HG03097 (cell line): ENCODE results near the gene NFATC4.
A peak's percentile ranks its signal among the peaks of the same experiment; 100 is the strongest.
"Not testable (repeated sequence)": the region's sequence is repeated elsewhere in the genome, so short reads cannot be mapped to it uniquely, and the experiment has no call there.

Experiments used
- ATAC-seq: cut with Tn5 transposase; IDR thresholded peaks from one replicate; pipeline ENCODE4 v1.9.1; 2021; ENCODE audit not compliant: unreplicated experiment, low FRiP score

The NFATC4 gene

GRCh38 chr14:24366721-24367513, 1.1 kb upstream of the NFATC4 start:
- peak; percentile 67 for ATAC-seq

GRCh38 chr14:24368212-24368561, 203 bp downstream of the NFATC4 start:
- ATAC-seq, result no peak

GRCh38 chr14:24368562-24369252, 723 bp downstream of the NFATC4 start:
- ATAC-seq, result no peak

GRCh38 chr14:24369463-24369862, 1.5 kb downstream of the NFATC4 start:
- ATAC-seq, result no peak

- ATAC-seq, result no peak
Observed at GRCh38 chr14:24369907-24370687, 2.1 kb downstream of the NFATC4 start.

- ATAC-seq, result no peak
Observed at GRCh38 chr14:24370748-24371147, 2.8 kb downstream of the NFATC4 start.

- ATAC-seq, result not testable (repeated sequence)
Observed at GRCh38 chr14:24371605-24372004, 3.6 kb downstream of the NFATC4 start.

- no peak for ATAC-seq
Observed at GRCh38 chr14:24372701-24373416, 4.9 kb downstream of the NFATC4 start.

GRCh38 chr14:24376448-24377070, 8.6 kb downstream of the NFATC4 start:
- no peak for ATAC-seq

- no peak for ATAC-seq
Observed at GRCh38 chr14:24377126-24377525, 9.1 kb downstream of the NFATC4 start.

GRCh38 chr14:24377657-24378056, 9.7 kb downstream of the NFATC4 start:
- ATAC-seq, result no peak

GRCh38 chr14:24378327-24378726, 10.3 kb downstream of the NFATC4 start:
- ATAC-seq, result no peak

GRCh38 chr14:24378981-24379906, 11.3 kb downstream of the NFATC4 start:
- no peak for ATAC-seq

- no peak for ATAC-seq
Observed at GRCh38 chr14:24379907-24380730, 12.1 kb downstream of the NFATC4 start.

GRCh38 chr14:24381363-24382063, 13.5 kb downstream of the NFATC4 start:
- no peak for ATAC-seq

- ATAC-seq, result no peak
Observed at GRCh38 chr14:24382064-24382371, 14.0 kb downstream of the NFATC4 start.

GRCh38 chr14:24384169-24384568, 16.2 kb downstream of the NFATC4 start:
- ATAC-seq, result no peak

- ATAC-seq, result no peak
Observed at GRCh38 chr14:24385524-24385923, 17.5 kb downstream of the NFATC4 start.
